Stimulated activated CD4-positive, alpha-beta T cell treated with anti-CD3 and anti-CD28 coated beads, Interleukin-4, amount 100 ng/mL, for 4 hours (primary cell): ENCODE results near the gene TESK2.

ENCODE experiments used
- DNase-seq, 2 experiments: peaks; one replicate each; pipeline ENCODE4 v3.0.0-alpha.2; 2020

The TESK2 gene

GRCh38 chr1:45299296-45299695, 191.7 kb downstream of the TESK2 start:
- DNase-seq: no peak

- DNase-seq: no peak
Measured at GRCh38 chr1:45297666-45298356, 193.2 kb downstream of the TESK2 start.
